GOT3 (cell line): ENCODE data around the gene CEMIP.

ENCODE experiments used
- DNase-seq: peaks from one replicate; lab custom pipeline; 2025; ENCODE audit warnings: mixed read lengths; lab: John Stamatoyannopoulos, UW

Gene CEMIP

DNA sequence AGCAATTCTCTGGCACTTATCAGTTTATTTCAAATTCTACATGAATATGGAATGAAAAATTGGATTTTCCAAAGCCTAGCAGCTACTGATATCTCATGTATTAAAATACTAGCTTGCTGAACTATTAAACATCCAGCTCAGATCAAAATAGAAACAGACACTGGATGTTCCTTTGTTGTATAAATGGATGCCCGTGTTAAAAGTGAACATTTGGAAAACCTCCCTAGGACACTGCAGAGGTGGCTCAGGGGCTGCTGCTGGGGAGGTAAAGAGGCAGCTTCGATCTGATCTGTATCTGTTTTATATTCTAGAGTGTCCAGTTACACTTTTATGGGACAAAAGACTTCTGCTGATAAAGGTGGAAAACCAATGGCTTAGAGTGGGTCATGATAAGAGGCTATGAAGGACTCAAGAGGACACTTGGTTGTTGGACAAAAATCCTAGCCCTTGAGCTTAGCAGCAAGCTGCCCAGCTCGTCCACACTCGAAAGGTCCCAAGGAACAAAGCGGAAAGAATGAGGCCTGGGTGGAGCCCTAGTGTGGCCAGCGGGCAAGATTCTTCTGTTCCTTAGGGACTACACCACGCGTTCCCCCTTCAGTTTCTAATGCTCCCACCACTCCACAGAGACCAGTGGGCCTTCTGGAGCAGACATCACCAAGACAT, 200.5 kb downstream of the CEMIP start:
- DNase-seq: no peak

DNA sequence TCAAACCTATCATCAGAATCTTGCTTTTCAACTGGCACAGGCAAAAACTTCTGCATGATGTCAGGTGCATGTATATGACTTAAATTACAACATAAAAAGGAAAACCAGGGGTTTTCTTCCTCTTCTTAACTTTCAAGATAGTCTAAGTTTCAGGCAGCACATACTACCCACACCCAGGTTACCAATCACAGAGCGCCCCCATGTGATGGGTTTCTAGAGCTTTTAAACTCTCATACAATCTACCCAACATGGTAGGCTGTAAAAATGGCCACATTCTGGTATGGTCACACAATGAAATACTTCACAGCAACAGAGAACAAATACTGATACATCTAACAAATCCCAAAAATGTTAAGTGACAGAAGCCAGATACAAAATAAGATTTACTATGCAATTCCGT, 203.0 kb downstream of the CEMIP start:
- no peak for DNase-seq

- no peak for DNase-seq
Observed at GRCh38 chr15:80982839-80983238, 203.7 kb downstream of the CEMIP start.

DNA sequence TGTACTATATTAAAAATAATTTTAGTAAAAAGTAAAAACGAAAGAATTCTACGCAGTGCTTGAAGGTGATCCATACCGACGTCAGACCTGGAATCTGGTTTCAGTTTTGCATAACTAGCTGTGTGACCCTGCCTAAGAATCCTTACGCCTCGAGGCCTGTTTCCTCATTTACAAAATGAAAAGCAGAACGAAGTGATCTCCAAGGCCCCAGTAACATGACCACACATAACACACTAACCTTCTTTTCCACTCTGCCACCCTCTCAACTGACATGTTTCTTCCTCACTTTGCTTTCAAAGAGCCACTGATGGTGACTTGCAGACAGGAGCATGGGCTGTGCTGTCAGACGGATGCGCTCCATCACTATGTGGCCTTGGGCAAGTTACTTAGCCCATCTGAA, 205.7 kb downstream of the CEMIP start:
- no peak for DNase-seq

- DNase-seq: no peak
Observed at GRCh38 chr15:80985981-80986380, 206.8 kb downstream of the CEMIP start.

DNA sequence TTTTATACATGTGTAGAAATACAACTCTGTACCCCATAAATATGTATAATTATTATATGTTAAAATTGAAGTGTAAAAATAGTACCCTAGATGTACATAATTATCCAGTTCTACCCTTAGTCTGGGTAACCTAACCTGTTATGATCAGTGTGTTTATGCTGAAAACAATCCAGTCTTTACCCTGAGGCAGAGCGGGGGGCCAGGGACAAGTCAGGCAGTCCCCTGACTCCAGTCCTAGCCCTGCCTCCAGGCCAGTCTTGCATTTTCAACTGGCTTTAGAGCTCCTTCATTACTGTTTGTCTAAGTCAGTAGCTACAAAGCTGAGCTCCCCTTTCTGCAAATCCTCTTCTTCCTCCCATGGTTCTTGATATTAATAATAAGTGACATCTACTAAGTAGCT, 207.3 kb downstream of the CEMIP start:
- no peak for DNase-seq

DNA sequence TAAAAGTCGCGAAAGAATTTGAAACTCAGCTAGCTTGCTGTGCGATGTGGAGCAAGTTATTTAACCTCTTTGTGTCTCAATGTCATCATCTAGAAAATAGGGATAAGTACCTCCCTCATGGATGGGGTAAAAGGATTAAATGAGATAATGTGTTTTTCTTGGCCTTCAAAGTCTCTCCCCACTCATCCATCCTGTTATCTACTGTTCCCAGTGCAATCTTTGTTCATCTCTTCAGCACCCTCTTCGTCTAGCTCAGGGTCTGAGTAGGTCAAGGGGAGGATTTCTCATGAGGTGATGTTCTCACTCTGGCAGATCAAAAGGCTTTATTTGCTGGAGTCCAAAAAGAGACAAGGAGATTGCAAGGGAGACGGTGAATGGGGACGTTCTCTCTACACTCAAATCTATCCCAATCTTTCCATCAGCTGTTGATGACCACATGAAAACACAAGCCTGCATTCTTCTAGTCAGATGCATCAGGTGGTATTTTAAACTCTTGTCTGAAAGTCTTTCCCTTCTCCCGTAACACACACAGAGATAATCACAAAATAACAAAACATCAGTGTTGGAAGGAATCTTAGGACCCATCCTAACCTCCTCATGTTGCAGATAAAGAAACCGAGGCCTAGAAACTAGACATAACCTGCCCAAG, 209.1 kb downstream of the CEMIP start:
- no peak for DNase-seq

- no peak for DNase-seq
Observed at GRCh38 chr15:80989081-80989517, 209.9 kb downstream of the CEMIP start.

- DNase-seq: peak; percentile 77
Observed at GRCh38 chr15:80989518-80990478, 210.6 kb downstream of the CEMIP start, which contains the start of gene MESD. Gene MESD (minus strand): TSS chr15:80989819. CDS start chr15:80989791, 28 bp downstream.

- DNase-seq: no peak
Observed at GRCh38 chr15:80990955-80991354, 211.8 kb downstream of the CEMIP start.

GRCh38 chr15:80991421-80991820, 212.3 kb downstream of the CEMIP start:
- DNase-seq: no peak

GRCh38 chr15:80992006-80992405, 212.8 kb downstream of the CEMIP start:
- no peak for DNase-seq

- no peak for DNase-seq
Observed at GRCh38 chr15:80992441-80992840, 213.3 kb downstream of the CEMIP start.

- no peak for DNase-seq
Observed at GRCh38 chr15:80996247-80996646, 217.1 kb downstream of the CEMIP start.

GRCh38 chr15:80997692-80998091, 218.5 kb downstream of the CEMIP start:
- DNase-seq: no peak

DNA sequence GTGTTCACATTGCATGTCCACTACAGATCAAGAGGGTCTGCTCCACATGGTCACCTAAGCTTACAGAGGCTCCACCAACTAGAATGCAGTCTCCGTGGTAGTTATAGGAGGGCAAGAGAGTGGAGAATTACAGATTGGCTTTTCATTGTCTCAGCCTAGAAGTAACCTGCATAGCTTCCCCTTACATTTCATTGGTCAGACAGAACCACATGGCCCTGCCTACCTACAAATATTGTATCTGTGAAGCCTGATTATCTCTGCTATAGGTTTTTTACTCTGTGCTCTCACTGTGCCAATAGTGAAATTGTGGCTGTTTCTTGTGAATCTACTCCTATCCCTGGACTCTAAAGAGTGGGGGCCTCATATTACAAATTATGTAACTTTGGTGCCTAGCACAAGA, 219.1 kb downstream of the CEMIP start:
- DNase-seq: no peak

DNA sequence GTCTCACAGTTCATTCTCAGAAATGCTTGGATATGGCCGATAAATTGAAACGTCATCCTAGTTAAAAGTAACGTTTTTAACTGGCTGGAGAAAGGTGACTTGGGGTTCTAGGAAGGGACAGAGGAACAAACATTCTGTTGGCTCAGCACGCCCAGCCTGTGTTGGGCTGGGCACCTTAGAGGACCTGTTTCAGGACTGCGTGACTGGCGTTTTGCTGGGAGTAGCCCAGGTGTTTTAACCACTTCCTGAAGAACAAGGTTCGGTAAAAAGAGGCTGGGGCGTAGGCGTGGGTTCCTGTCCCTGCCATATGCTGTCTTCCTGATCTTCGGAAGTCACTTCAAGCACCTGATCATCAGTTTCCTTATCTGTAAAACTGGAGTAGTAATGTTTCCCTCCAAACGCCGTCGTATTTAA, 220.5 kb downstream of the CEMIP start:
- DNase-seq: no peak

DNA sequence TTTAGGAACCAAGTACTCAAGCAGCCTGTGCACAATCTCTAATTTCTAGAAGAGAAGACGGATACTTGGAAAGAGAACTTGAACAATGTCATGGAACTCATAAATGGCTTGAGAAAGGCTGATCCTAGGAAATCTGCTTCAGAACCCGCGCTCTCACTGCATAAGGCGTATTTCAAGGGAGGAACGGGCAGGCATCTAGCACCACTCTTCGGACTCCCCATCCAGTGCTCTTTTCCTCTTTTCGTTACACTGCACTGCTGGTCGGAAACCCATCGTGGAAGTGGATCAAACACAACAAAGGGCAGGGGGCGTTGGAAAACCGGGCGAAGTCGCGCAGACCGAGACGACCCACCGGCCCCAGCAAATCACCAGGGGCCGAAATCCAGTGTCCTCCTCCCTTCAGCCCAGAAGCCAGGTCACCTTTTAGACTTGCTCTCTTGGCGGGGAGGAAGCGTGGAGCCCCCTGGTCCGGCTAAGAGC, 221.0 kb downstream of the CEMIP start:
- DNase-seq: no peak

- peak; percentile 43 for DNase-seq
Observed at GRCh38 chr15:81000624-81001151, 221.5 kb downstream of the CEMIP start, which contains the start of gene TLNRD1. Gene TLNRD1 (plus strand): TSS chr15:81000923. CDS start chr15:81002272, 1,349 bp downstream.
